Activated T-cell treated with anti-CD3 and anti-CD28 coated beads, Interleukin-2, amount 50 U/mL, for 4 hours (primary cell): ENCODE measurements around the gene MBLAC1. TPM values are rescaled to one million over a fixed set of nuclear protein-coding genes. Genes with fewer than 3 reads are reported as not detected.
"Not testable (repeated sequence)": the region's sequence is repeated elsewhere in the genome, so short reads cannot be mapped to it uniquely, and the experiment has no call there.

Experiments
- ATAC-seq, 2 donors: fragments of 200-7000 bp; cut with Tn5 transposase; one replicate each; pipeline ENCODE4 v1.10.0; 2021
- DNase-seq: peaks from one replicate; pipeline ENCODE4 v3.0.0-alpha.2; 2020
- H3K27me3 Mint-ChIP-seq: one replicate; pipeline ENCODE4 v1.8.0; 2021; ENCODE audit warnings: low read depth, mixed read lengths
- H3K36me3 Mint-ChIP-seq: one replicate; pipeline ENCODE4 v1.8.0; 2022; ENCODE audit warnings: mixed read lengths; ENCODE audit not compliant: insufficient read depth
- H3K4me1 Mint-ChIP-seq: one replicate; pipeline ENCODE4 v1.8.0; 2021; ENCODE audit warnings: low read depth, mixed read lengths
- H3K4me3 Mint-ChIP-seq: one replicate; pipeline ENCODE4 v1.8.0; 2021; ENCODE audit warnings: mild to moderate bottlenecking, moderate library complexity, mixed read lengths
- H3K9me3 Mint-ChIP-seq: one replicate; pipeline ENCODE4 v1.8.0; 2021; ENCODE audit warnings: mixed read lengths
- total RNA-seq, 3 donors: library from RNA; stranded (reverse); gene quantifications; one replicate each; pipeline ENCODE4 v1.2.1, GENCODE V29; 2021

MBLAC1 gene
- total RNA-seq, 3 donors from 2014 or later, result 3.0 to 4.8 (median 3.2) TPM

DNA sequence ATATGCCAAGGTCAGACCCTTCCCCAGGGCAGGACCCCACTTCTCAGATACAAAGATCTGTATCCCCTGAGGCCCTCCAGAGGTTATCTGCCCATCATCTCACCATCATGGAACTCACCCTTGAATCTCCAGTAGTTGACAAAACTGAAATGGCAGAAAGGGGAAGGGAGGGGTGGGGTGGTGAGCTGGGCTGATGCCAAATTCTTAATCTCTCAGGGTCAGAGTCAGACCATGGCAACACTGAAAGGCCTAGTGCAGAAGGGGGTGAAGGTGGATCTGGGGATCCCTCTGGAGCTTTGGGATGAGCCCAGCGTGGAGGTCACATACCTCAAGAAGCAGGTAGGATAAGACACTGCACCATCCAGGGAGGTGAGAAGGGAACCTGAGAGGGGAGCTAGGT is 4.2 kb upstream of the MBLAC1 start:
- Mint-ChIP-seq H3K9me3 (no peaks in the 10 kb centered on the region), H3K36me3 (peaks cover 2% of the 10 kb centered on the region), H3K4me3 (no peak overlapping the region), H3K27me3 (no peaks in the 10 kb centered on the region), H3K4me1 (peaks cover 42% of the 10 kb centered on the region)
- ATAC-seq (no peak), DNase-seq (no peak)

DNA sequence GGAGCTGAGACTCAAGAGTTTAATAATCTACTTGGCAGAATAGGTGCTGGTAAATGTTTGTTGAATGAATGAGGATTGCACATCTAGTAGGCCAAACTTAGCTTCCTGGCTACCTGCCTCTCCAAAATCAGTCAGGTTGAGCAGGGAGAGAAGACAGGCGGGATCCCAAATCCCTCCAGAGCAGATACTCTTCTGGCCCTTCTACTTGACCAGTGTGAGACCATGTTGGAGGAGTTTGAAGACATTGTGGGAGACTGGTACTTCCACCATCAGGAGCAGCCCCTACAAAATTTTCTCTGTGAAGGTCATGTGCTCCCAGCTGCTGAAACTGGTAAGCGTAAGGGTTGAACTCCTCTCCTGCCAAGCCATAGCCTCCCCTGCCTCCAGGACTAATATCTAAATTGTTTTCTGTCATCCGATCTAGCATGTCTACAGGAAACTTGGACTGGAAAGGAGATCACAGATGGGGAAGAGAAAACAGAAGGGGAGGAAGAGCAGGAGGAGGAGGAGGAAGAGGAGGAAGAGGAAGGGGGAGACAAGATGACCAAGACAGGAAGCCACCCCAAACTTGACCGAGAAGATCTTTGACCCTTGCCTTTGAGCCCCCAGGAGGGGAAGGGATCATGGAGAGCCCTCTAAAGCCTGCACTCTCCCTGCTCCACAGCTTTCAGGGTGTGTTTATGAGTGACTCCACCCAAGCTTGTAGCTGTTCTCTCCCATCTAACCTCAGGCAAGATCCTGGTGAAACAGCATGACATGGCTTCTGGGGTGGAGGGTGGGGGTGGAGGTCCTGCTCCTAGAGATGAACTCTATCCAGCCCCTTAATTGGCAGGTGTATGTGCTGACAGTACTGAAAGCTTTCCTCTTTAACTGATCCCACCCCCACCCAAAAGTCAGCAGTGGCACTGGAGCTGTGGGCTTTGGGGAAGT is 2.2 kb upstream of the MBLAC1 start:
- Mint-ChIP-seq H3K4me3 (peak overlapping the region; percentile 13), H3K27me3 (no peaks in the 10 kb centered on the region), H3K4me1 (peaks cover 39% of the 10 kb centered on the region), H3K36me3 (peaks cover 2% of the 10 kb centered on the region), H3K9me3 (no peaks in the 10 kb centered on the region)
- ATAC-seq, result no peak
- DNase-seq, result no peak

DNA sequence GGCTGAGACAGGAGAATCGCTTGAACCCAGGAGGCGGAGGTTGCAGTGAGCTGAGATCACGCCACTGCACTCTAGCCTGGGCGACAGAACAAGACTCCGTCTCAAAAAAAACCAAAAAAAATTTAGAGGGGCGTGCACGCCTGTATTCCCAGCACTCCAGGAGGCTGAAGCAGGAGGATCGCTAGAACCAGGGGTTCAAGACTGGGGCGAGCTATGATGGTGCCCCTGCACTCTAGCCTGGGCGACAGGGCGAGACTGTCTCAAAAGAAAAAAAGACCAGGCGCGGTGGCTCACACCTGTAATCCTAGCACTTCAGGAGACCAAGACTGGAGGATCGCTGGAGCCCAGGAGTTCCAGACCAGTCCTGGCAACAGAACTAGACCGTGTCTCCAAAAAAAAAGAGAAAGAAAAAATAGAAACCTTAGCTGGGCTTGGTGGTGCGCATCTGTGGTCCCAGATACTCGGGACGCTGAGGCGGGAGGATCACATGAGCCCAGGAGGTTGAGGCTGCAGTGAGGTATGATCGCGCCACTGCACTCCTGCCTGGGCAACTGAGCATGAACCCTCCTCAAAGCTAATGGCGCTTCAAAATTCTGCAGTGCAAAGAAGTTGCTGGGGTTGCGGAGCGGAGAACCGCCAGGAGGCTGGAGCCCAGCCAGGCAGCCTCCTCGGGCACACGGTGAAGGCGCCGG is 382 bp upstream of the MBLAC1 start:
- Mint-ChIP-seq H3K4me1 (peaks cover 33% of the 10 kb centered on the region), H3K4me3 (peak overlapping the region; percentile 99)

DNA sequence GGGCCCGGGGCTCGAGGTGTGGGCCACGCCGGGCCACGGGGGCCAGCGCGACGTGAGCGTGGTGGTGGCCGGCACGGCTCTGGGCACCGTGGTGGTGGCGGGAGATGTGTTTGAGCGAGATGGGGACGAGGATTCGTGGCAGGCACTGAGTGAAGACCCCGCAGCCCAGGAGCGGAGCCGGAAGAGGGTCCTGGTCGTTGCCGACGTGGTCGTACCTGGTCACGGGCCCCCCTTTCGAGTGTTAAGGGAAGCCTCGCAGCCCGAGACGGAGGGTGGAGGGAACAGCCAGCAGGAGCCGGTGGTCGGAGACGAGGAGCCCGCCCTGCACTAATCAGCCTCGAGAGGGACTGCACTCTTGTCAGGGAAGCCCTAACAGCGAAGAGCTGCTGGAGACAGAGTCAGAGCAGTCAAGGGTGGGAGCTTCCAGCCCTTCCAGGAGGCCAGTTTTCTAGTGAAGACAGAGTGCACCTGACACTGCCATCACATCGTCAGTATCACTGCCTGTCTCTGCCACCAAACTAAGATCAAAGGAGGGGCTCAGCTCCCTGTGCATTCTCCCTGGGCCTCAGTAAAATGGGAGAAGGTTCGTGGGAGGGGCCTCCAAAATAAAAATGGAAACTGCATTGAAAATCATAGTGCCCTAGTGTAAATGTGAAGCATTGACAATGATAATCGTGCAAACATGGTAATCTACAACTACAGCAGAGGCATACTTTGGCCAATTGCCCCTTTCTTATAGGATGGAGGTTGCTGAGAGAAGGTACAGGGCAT is 1.3 kb downstream of the MBLAC1 start:
- peaks cover 36% of the 10 kb centered on the region for H3K4me1 Mint-ChIP-seq
- H3K4me3 Mint-ChIP-seq, result peak overlapping the region; percentile 78
- H3K36me3 Mint-ChIP-seq, result no peaks in the 10 kb centered on the region
- H3K9me3 Mint-ChIP-seq, result no peaks in the 10 kb centered on the region
- no peaks in the 10 kb centered on the region for H3K27me3 Mint-ChIP-seq
- no peak for ATAC-seq
- no peak for DNase-seq

More for the DNA sequence above, 382 bp upstream of the MBLAC1 start:
- Mint-ChIP-seq H3K27me3 (no peaks in the 10 kb centered on the region), H3K36me3 (peaks cover 2% of the 10 kb centered on the region), H3K9me3 (no peaks in the 10 kb centered on the region)
- ATAC-seq, result peak in 1 of 2 donors; percentile 0
- no peak for DNase-seq

DNA sequence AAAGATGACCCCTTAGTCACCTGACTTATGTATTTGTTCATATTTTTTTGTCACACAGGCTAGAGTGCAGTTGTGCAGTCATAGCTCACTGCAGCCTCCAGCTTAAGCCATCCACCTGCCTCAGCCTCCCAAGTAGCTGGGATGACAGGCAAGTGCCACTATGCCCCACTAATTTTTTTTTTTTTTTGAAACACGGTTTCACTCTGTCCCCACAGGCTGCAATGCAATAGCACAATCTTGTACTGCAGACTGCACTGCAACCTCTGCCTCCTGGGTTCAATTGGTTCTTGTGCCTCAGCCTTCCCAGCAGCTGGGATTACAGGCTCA is 1.8 kb downstream of the MBLAC1 start:
- no peaks in the 10 kb centered on the region for H3K36me3 Mint-ChIP-seq
- H3K4me3 Mint-ChIP-seq, result peak overlapping the region; percentile 78
- DNase-seq (no peak), ATAC-seq (no peak)
- no peaks in the 10 kb centered on the region for H3K27me3 Mint-ChIP-seq
- H3K4me1 Mint-ChIP-seq, result peaks cover 36% of the 10 kb centered on the region
- no peaks in the 10 kb centered on the region for H3K9me3 Mint-ChIP-seq

DNA sequence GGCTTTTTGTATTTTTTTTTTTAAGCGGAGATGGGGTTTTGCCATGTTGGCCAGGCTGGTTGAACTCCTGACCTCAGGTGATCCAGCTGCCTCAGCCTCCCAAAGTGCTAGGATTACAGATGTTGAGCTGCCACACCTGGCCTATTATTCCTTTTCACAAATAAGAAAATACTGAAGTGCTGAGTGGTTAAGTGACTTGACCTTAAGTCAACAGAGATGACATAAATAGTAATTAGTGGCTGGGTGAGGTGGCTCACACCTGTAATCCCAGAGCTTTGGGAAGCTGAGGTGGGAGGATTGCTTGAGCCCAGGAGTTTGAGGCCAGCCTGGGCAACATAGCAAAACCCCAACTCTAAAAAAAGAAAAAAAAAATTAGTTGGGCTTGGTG is 3.4 kb downstream of the MBLAC1 start:
- not testable (repeated sequence) for H3K4me3 Mint-ChIP-seq, ATAC-seq, H3K27me3 Mint-ChIP-seq, DNase-seq, H3K9me3 Mint-ChIP-seq, H3K36me3 Mint-ChIP-seq
- H3K4me1 Mint-ChIP-seq, result peaks cover 27% of the 10 kb centered on the region

DNA sequence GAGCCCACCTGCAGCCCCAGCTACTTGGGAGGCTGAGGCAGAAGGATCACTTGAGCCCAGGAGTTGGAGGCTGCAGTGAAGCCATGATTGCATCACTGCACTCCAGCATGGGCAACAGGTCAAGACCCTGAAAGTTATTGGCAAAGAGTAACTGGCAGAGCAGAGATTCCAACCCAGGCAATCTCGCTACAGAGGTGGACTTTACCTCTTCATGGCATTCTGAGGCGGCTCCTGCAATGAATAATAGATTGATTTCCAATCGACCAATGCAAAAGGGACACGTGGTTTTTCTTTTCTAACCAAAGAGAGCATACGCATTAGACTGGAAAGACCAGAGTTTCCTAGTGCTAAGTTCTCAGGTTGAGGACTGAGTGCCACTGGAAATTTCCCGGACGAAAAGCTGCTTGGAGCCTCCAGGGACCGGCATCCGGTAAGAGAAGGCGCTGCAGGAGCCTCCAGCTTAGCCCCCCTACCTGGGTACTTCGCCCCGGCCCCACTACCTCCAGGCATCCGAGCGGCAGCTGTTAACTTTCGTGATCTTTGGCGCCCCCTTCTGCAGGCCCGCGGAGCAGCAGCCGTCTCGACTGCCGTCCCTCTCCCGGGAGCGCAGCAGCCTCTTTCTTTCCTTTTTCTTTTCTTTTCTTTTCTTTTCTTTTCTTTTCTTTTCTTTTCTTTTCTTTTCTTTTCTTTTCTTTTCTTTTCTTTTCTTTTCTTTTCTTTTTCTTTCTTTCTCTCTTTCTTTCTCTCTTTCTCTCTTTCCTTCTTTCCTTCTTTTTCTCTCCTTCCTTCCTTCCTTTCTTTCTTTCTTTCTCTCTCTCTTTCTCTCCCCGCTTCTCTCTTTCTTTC is 4.1 kb downstream of the MBLAC1 start:
- Mint-ChIP-seq H3K27me3 (no peaks in the 10 kb centered on the region), H3K36me3 (no peaks in the 10 kb centered on the region), H3K9me3 (no peaks in the 10 kb centered on the region), H3K4me1 (peaks cover 22% of the 10 kb centered on the region), H3K4me3 (no peak overlapping the region)
- no peak for ATAC-seq
- peak; percentile 88 for DNase-seq

DNA sequence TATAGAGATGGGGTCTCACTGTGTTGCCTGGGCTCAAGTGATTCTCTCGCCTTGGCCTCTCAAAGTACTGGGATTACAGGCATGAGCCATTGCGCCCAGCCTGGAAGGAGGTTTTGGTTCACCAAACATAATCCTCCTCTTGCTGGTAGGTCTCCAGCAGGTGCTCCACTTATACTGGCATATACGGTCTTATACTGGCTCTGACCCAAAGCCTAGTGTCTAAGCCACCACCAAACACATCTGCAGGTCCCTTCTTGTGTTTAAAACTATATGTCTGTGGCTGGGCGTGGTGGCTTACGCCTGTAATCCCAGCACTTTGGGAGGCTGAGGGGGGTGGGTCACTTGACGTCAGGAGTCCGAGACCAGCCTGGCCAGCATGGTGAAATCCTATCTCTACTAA is 5.4 kb downstream of the MBLAC1 start:
- Mint-ChIP-seq H3K36me3 (no peaks in the 10 kb centered on the region), H3K9me3 (no peaks in the 10 kb centered on the region), H3K4me1 (peaks cover 14% of the 10 kb centered on the region), H3K4me3 (no peak overlapping the region), H3K27me3 (no peaks in the 10 kb centered on the region)
- ATAC-seq (no peak), DNase-seq (no peak)

DNA sequence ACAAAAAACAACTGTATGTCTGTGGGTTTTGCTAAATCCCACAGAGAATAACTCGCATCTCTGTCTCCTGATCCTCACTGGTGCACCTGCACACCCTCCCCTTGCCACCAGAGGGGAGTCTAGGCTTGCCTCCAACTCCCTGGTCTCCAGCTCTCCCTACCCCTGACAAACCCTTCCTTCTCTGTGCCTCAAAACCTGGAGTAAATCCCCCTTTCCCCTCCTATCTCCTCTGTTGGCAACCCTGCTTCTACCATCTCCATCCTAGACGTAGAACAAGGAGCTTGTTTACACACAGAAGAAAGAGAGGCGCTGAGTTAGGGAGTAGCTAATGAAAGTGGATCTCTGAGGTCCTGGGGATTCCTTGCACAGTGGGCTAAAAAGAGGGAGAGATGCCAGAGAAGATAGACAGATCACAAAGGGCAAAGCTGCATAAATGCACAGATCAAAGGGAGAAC is 6.0 kb downstream of the MBLAC1 start:
- Mint-ChIP-seq H3K4me3 (no peak overlapping the region), H3K36me3 (no peaks in the 10 kb centered on the region), H3K9me3 (no peaks in the 10 kb centered on the region), H3K4me1 (peaks cover 16% of the 10 kb centered on the region), H3K27me3 (no peaks in the 10 kb centered on the region)
- ATAC-seq (peak; percentile 76 to 86), DNase-seq (peak; percentile 61)

DNA sequence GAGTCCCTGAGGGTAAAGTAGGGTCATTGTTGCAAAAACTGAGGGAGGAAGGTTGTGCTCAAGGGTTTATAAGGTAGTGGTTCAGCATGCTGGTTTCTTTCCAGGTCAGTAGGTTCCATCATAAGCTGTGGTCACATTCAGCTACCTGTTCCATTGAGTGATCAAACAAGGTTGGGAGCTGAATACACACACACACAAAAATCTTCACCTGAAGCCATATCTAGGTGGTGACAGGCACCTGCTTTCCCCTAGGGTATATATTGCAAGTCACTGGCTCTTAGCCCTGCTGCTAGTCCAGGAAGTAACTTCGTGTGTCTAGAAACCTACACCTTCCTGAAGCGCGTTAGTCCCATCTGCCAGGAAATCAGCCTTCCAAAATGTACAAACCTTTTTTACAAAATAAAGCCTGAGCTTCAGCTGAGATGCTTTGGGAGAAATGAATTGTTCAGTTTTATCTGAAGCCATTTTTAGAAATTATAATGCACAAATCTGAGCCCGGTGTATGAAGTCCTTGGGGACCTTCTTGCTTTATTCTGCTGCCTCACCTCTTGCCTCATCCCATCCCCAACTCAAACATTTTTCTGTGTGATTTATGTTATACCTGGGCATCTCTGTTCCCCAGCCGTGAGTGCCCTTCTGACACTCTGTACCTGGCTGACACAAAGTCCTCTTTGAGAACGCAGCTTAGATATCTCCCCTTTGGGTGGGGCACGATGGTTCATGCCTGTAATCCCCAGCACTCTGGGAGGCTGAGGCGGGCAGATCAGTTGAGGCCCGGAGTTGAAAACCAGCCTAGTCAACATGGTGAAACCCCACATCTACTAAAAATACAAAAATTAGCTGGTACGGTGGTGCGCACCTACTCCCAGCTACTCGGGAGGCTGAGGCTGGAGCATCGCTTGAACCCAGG is 11.3 kb downstream of the MBLAC1 start:
- no peaks in the 10 kb centered on the region for H3K36me3 Mint-ChIP-seq
- no peak for DNase-seq
- H3K9me3 Mint-ChIP-seq, result no peaks in the 10 kb centered on the region
- H3K4me3 Mint-ChIP-seq, result no peak overlapping the region
- H3K4me1 Mint-ChIP-seq, result peaks cover 9% of the 10 kb centered on the region
- ATAC-seq, result no peak
- H3K27me3 Mint-ChIP-seq, result no peaks in the 10 kb centered on the region

DNA sequence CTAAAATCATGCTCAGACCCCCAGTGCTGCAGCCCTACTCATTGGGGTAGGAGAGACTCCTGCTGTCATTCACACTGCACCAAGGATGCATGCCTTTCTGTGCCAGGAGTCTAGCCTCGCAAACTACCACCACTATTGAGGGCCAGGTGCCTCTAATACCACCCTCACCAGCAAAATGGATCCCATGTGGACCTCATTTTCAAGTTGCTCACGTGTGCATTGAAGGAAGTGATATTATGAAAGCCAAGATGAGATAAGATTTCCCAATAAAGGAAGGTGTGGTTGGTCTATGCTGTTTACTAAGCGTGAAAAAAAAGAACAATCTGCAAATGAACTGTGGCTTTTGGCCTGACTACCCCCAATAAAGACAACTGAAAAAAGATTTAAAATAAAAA is 14.8 kb downstream of the MBLAC1 start:
- no peaks in the 10 kb centered on the region for H3K9me3 Mint-ChIP-seq
- no peaks in the 10 kb centered on the region for H3K36me3 Mint-ChIP-seq
- DNase-seq (no peak), ATAC-seq (no peak)
- peaks cover 9% of the 10 kb centered on the region for H3K4me1 Mint-ChIP-seq
- no peak overlapping the region for H3K4me3 Mint-ChIP-seq
- H3K27me3 Mint-ChIP-seq, result no peaks in the 10 kb centered on the region

DNA sequence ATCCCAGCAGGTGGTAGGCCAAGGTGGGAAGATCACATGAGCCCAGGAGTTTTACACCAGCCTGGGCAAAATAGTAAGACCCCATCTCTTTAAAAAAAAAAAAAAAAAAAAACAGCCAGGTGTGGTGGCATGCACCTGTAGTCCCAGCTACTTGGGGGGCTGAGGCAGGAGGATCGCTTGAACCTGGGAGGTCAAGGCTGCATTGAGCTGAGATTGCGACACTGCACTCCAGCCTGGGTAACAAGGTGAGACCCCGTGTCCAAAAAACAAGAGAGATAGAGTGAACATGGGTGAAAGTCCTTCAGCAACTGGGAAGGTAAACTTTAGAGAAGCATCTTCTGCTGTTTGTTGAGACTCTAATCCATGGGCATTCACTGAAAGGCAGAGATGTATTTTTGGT is 15.7 kb downstream of the MBLAC1 start:
- H3K9me3 Mint-ChIP-seq, result no peaks in the 10 kb centered on the region
- no peaks in the 10 kb centered on the region for H3K27me3 Mint-ChIP-seq
- ATAC-seq (no peak), DNase-seq (no peak)
- H3K36me3 Mint-ChIP-seq, result no peaks in the 10 kb centered on the region
- H3K4me3 Mint-ChIP-seq, result no peak overlapping the region
- peaks cover 9% of the 10 kb centered on the region for H3K4me1 Mint-ChIP-seq

DNA sequence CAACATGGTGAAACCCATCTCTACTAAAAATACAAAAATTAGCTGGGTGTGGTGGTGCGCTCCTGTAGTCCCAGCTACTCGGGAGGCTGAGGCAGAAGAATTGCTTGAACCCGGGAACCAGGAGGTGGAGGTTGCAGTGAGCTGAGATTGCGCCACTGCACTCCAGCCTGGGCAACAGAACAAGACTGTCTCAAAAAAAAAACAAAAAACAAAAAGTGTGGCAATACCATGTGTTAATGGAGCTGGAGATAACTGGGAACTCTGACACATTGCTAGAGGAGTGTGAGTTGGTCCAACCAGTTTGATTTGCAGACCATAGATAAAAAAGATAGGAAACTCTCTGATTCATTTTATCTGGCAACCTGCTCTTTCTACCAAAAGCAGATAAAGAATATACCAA is 19.6 kb downstream of the MBLAC1 start:
- H3K4me1 Mint-ChIP-seq, result peaks cover 25% of the 10 kb centered on the region
- DNase-seq, H3K27me3 Mint-ChIP-seq, H3K9me3 Mint-ChIP-seq, H3K4me3 Mint-ChIP-seq, H3K36me3 Mint-ChIP-seq, ATAC-seq: not testable (repeated sequence)
